Ramos (cell line): ENCODE measurements around the gene RNF14.

Experiments used
- in situ Hi-C: fragments of 300-500 bp; cut with MboI; formaldehyde crosslinking; loops from one replicate; pipeline ENCODE4 v1.14.3; 2022; ENCODE audit warnings: low sequenced_read_pairs; ENCODE audit not compliant: unreplicated experiment

RNF14 gene

DNA sequence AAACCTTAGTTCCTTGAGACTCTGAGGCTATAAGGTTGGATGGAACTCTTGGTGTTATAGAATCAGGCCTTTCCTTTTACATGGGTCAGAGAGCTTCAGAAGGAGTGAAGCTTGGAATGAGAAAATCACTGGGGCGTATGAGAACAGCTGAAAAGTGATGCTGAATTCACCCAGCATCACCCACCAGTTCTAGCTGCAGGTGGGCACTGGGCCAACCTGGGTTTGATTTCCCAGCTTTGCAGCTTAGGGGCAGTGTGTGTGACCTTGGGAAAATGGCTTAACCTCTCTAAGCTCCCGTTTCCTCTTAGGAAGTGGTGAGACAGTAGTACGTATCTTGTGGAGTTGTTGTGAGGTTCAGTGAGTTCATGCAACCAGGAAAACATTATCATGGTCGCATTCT lies 21.6 kb upstream of the RNF14 start:
- in situ Hi-C loops: no loop called here

- in situ Hi-C loops: no loop called here
These were observed 20.1 kb upstream of the RNF14 start for GRCh38 chr5:141948812-141949211.

DNA sequence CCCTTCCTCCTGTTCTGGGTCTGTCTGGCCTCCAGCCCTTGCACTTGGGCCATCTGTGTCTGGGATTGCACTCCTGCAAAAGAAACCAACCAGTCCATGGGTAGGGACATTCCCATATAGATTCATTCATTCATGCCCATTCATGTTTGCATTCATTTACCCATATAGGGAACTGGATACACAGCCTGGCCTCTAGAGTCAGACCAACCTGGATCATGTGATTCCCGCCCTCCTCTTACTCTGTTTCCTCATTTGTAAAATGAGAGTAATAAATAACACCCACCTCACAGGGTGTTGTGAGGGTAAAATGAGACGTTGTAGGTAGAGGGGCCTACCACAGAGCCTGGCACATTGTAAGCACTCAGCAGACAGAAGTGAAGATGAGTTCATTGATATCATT lies 19.4 kb upstream of the RNF14 start:
- in situ Hi-C loops: no loop called here

DNA sequence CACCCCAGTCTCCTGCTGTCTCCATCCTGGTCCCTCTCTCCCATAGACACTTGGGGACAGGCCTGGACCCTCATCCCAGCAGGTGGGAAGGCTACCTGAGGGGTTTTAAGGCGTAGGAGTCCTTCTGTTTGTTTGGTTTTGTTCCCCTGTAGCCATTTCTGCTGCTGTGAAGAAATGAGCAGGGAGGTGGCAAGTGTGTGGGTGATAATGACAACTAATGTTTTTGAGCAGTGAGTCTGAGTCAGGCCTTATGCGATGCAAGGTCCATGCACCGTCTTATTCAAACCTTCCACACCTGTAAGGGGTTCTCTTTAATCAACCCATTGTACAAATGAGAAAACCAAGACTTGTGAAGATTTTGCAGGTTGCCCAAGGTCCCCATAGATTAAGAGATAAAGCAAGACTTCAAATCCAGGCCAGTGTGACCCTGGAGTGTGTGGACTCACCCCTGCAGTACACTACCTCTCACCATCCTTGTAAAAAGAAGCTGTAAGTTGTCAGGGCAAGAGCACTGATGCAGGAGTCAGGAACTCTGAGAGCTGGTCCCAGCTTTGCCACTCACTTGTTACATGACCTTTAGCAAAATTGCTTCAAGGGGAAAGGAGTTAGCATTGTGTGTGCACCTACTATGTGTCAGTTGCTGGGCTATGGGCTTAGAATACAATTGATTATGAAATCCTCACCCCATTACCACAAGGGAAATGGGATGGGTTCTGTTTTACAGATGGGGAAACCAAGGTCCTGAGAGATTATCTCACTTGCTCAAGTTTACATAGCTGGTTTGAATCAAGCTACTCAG lies 18.5 kb upstream of the RNF14 start:
- in situ Hi-C loops: no loop called here

GRCh38 chr5:141951332-141951781 lies 17.5 kb upstream of the RNF14 start:
- in situ Hi-C loops: no loop called here

DNA sequence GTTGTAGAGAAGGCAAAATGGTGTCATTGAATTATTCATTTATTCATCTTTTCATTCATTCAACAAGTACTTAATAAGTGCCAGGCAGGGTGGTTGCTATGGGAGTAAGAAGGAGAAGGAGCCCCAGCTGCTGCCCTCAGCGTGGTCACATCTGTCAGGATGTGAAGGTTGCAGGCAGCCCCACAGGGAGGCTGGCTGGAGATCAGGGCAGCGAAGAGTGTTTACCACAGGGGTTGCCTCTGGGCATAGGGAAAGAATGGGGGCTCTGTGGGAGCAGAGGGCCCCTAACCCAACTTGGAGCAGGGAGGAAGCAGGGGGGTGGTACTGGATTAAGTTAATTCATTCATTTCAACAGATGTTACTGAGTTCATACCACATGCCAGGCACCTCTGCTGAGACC lies 16.9 kb upstream of the RNF14 start:
- in situ Hi-C loops: no loop called here

- in situ Hi-C loops: no loop called here
These were observed 14.7 kb upstream of the RNF14 start for GRCh38 chr5:141954194-141954593.

GRCh38 chr5:141957367-141957996 lies 11.4 kb upstream of the RNF14 start:
- in situ Hi-C loops: loop anchor here (5.0 kb wide), 1 partner anchor 260 kb away; no protein-coding TSS in a partner anchor

DNA sequence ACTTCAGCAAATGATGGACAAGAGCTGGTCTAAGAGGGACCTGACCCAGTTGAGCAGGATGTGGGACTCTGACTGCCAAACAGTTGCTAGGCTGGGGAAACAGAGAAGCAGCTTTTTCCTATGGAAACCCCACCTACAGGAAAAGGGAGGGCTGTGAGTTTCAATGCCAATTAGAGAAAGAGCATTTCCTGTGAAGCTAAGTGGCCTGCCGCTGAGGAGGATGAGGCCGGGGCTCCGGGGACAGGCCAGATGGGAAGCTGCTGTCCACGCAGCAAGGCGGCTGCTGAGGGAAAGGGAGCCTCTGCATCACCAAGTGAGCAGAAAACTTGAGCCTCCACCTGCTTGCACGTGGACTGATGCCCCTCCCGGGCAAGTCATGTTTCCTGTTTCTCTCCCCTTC lies 10.8 kb upstream of the RNF14 start, which contains the start of gene PCDH12:
Gene PCDH12 (minus strand): TSS at position 90 of the 400 bp plus-strand sequence. CDS start 351 bp downstream, outside the sequence.
- in situ Hi-C loops: loop anchor here (5.0 kb wide), 1 partner anchor 261 kb away; no protein-coding TSS in a partner anchor

GRCh38 chr5:141958546-141959172 lies 10.2 kb upstream of the RNF14 start:
- in situ Hi-C loops: loop anchor here (5.0 kb wide), 1 partner anchor 261 kb away; no protein-coding TSS in a partner anchor

GRCh38 chr5:141960018-141960417 lies 8.9 kb upstream of the RNF14 start:
- in situ Hi-C loops: no loop called here

- in situ Hi-C loops: no loop called here
These were observed 8.2 kb upstream of the RNF14 start for GRCh38 chr5:141960449-141961323.

- in situ Hi-C loops: no loop called here
These were observed 7.4 kb upstream of the RNF14 start for GRCh38 chr5:141961466-141961865.

GRCh38 chr5:141963701-141964100 lies 5.2 kb upstream of the RNF14 start:
- in situ Hi-C loops: no loop called here

GRCh38 chr5:141965071-141965470 lies 3.8 kb upstream of the RNF14 start:
- in situ Hi-C loops: no loop called here

GRCh38 chr5:141966275-141966962 lies 2.5 kb upstream of the RNF14 start:
- in situ Hi-C loops: no loop called here

DNA sequence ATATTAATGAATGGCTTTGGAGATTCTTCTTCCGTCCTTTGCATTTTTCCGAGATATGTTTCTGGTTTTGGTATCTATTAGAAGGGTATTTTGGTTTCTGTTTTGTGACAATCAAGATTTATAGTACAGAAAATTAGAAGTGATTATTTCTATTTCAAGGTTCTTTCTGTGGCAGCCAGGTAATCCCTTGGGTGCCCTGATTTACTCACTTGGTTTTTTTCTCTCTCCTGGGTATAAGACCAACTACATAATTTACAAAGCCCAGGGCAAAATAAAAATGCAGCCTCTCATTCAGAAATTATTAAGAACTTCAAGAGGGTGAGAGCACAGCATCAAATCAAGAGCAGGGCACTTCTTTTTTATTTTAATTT lies 2.0 kb upstream of the RNF14 start:
- in situ Hi-C loops: no loop called here

GRCh38 chr5:141969783-141970771 lies 1.2 kb downstream of the RNF14 start:
- in situ Hi-C loops: no loop called here
